IMR-90 (cell line): ENCODE results near the gene JMJD1C. TPM values are rescaled to one million over a fixed set of nuclear protein-coding genes. Genes with fewer than 3 reads are reported as not detected.

Source experiments
- ATAC-seq: fragments of 200-7000 bp; cut with Tn5 transposase; 2 replicates; pipeline ENCODE4 v1.9.1; 2020; ENCODE audit warnings: low read depth, mild to moderate bottlenecking, moderate library complexity
- BruUV-seq: library from RNA; stranded (reverse); fragments of 400-500 nt; replicated peaks from 2 replicates; lab custom pipeline; 2021; lab: Mats Ljungman, UMichigan
- CTCF ChIA-PET: fragments of 300-600 bp; formaldehyde crosslinking; extraction: SDS; loops from one replicate; lab custom pipeline; 2021; ENCODE audit warnings: antibody characterized with exemption; lab: Yijun Ruan, JAX
- POLR2A ChIA-PET: fragments of 300-600 bp; sonication (Branson Sonifier 250); formaldehyde crosslinking; loops from one replicate; lab custom pipeline; 2022; ENCODE audit warnings: antibody characterized with exemption; ENCODE audit not compliant: unreplicated experiment; lab: Charles Lee
- DNase-seq: peaks from one replicate; pipeline ENCODE4 v3.0.0; 2013
- H2AFZ ChIP-seq: replicated peaks from 2 replicates; pipeline ENCODE3; 2013; ENCODE audit warnings: low read length, mild to moderate bottlenecking; ENCODE audit not compliant: poor library complexity
- H2AK5ac ChIP-seq: 2 replicates; pipeline ENCODE4 v1.6.1; 2013; ENCODE audit warnings: low read depth, low read length, inconsistent platforms
- H2AK9ac ChIP-seq: replicated peaks from 2 replicates; pipeline ENCODE3; 2013; ENCODE audit warnings: mild to moderate bottlenecking, low read depth, low read length, moderate library complexity; ENCODE audit not compliant: poor library complexity
- H2BK120ac ChIP-seq: 2 replicates; pipeline ENCODE4 v1.6.1; 2013; ENCODE audit warnings: low read depth, low read length, inconsistent platforms
- H2BK15ac ChIP-seq: 3 replicates; pipeline ENCODE4 v1.6.1; 2013; ENCODE audit warnings: low read depth, low read length, inconsistent platforms
- H2BK20ac ChIP-seq: 2 replicates; pipeline ENCODE4 v1.6.1; 2013; ENCODE audit warnings: low read depth, mild to moderate bottlenecking, inconsistent platforms, low read length, moderate library complexity
- H2BK5ac ChIP-seq: 2 replicates; pipeline ENCODE4 v1.6.1; 2013; ENCODE audit warnings: mild to moderate bottlenecking, low read depth, low read length, inconsistent platforms; ENCODE audit not compliant: poor library complexity, severe bottlenecking
- H3K14ac ChIP-seq: replicated peaks from 2 replicates; pipeline ENCODE4 v1.6.1; 2013; ENCODE audit warnings: low read depth, low read length, inconsistent platforms
- H3K18ac ChIP-seq: 2 replicates; pipeline ENCODE4 v1.6.1; 2013; ENCODE audit warnings: low read depth, low read length, control low read depth
- H3K23ac ChIP-seq: 2 replicates; pipeline ENCODE4 v1.6.1; 2013; ENCODE audit warnings: low read depth, low read length, inconsistent platforms
- H3K27ac ChIP-seq: 2 replicates; pipeline ENCODE4 v1.5.1; 2013; ENCODE audit warnings: mild to moderate bottlenecking, control low read depth, low read length; ENCODE audit not compliant: insufficient read depth
- H3K27me3 ChIP-seq: 2 replicates; pipeline ENCODE4 v1.6.1; 2013; ENCODE audit warnings: low read length; ENCODE audit not compliant: control insufficient read depth, insufficient read depth
- H3K36me3 ChIP-seq: 2 replicates; pipeline ENCODE4 v1.6.1; 2013; ENCODE audit warnings: low read length, mixed read lengths; ENCODE audit not compliant: control insufficient read depth, insufficient read depth
- H3K4ac ChIP-seq: 2 replicates; pipeline ENCODE4 v1.6.1; 2013; ENCODE audit warnings: low read depth, low read length, inconsistent platforms
- H3K4me1 ChIP-seq: 2 replicates; pipeline ENCODE4 v1.6.1; 2013; ENCODE audit warnings: low read length, mixed read lengths; ENCODE audit not compliant: control insufficient read depth, insufficient read depth
- H3K4me2 ChIP-seq: 2 replicates; pipeline ENCODE4 v1.6.1; 2013; ENCODE audit warnings: low read depth, mild to moderate bottlenecking, control low read depth, low read length, moderate library complexity
- H3K4me3 ChIP-seq: 2 replicates; pipeline ENCODE4 v1.5.1; 2013; ENCODE audit warnings: low read depth, mild to moderate bottlenecking, control low read depth, low read length, moderate library complexity; ENCODE audit not compliant: insufficient read depth
- H3K56ac ChIP-seq: 2 replicates; pipeline ENCODE4 v1.6.1; 2013; ENCODE audit warnings: low read length, inconsistent platforms; ENCODE audit not compliant: insufficient read depth; ENCODE audit errors: extremely low read depth
- H3K79me1 ChIP-seq, 2 experiments: 2 replicates each; pipeline ENCODE4 v1.6.1; 2013; ENCODE audit warnings: low read length in 2 of 2, inconsistent platforms in 1 of 2, low read depth in 1 of 2
- H3K9ac ChIP-seq: 2 replicates; pipeline ENCODE4 v1.6.1; 2013; ENCODE audit warnings: low read depth, low read length, control low read depth
- H3K9me1 ChIP-seq: 2 replicates; pipeline ENCODE4 v1.6.1; 2013; ENCODE audit warnings: low read length, inconsistent platforms; ENCODE audit not compliant: insufficient read depth
- H3K9me3 ChIP-seq: 2 replicates; pipeline ENCODE4 v1.6.1; 2013; ENCODE audit warnings: low read length; ENCODE audit not compliant: control insufficient read depth, insufficient read depth
- H4K20me1 ChIP-seq: 2 replicates; pipeline ENCODE4 v1.6.1; 2013; ENCODE audit warnings: low read length, inconsistent platforms; ENCODE audit not compliant: insufficient read depth
- H4K5ac ChIP-seq: 2 replicates; pipeline ENCODE4 v1.6.1; 2013; ENCODE audit warnings: mild to moderate bottlenecking, low read depth, low read length, control low read depth
- H4K8ac ChIP-seq, 2 experiments: 2 replicates each; pipeline ENCODE4 v1.6.1; 2013; ENCODE audit warnings: low read depth in 2 of 2, low read length in 2 of 2, control low read depth in 1 of 2, inconsistent platforms in 1 of 2
- H4K91ac ChIP-seq: 2 replicates; pipeline ENCODE4 v1.6.1; 2013; ENCODE audit warnings: low read depth, low read length, inconsistent platforms; ENCODE audit not compliant: insufficient read depth
- BHLHE40 ChIP-seq: fragments of 150-350 bp; IDR thresholded peaks from 2 replicates; pipeline ENCODE4 v1.6.1; 2016; ENCODE audit warnings: mild to moderate bottlenecking, low read depth, low read length
- CEBPB ChIP-seq: IDR thresholded peaks from 2 replicates; pipeline ENCODE4 v1.6.1; 2012; ENCODE audit warnings: low read depth, low read length, improper control_type of control experiment
- CHD1 ChIP-seq: IDR thresholded peaks from 2 replicates; pipeline ENCODE4 v1.6.1; 2012; ENCODE audit warnings: low read depth, low read length, improper control_type of control experiment
- MAZ ChIP-seq: IDR thresholded peaks from 2 replicates; pipeline ENCODE4 v1.6.1; 2012; ENCODE audit warnings: low read depth, mild to moderate bottlenecking, low read length, improper control_type of control experiment, moderate library complexity, borderline replicate concordance
- MXI1 ChIP-seq: IDR thresholded peaks from 2 replicates; pipeline ENCODE4 v1.6.1; 2012; ENCODE audit warnings: low read depth, mild to moderate bottlenecking, low read length, moderate library complexity, borderline replicate concordance
- POLR2A ChIP-seq: IDR thresholded peaks from 2 replicates; pipeline ENCODE4 v1.6.1; 2012; ENCODE audit warnings: mild to moderate bottlenecking, low read depth, low read length
- RFX5 ChIP-seq: IDR thresholded peaks from 2 replicates; pipeline ENCODE4 v1.8.0; 2012; ENCODE audit warnings: low read depth, mild to moderate bottlenecking, low read length, moderate library complexity
- SMC3 ChIP-seq: fragments of 150-350 bp; IDR thresholded peaks from 2 replicates; pipeline ENCODE4 v1.6.1; 2016; ENCODE audit warnings: low read depth, mild to moderate bottlenecking, antibody characterized with exemption, low read length, moderate library complexity
- WGBS, 2 experiments: methylation state at CpG; one replicate each; pipeline versions ENCODE4 v1.1.5 to v1.1.7; 2013; ENCODE audit warnings: missing lambda C conversion rate in 2 of 2; ENCODE audit not compliant: insufficient read length in 1 of 2; ENCODE audit errors: extremely low coverage in 2 of 2; 5-methylcytosine and 5-hydroxymethylcytosine counted together
- dilution Hi-C: fragments of 300-500 bp; cut with HindIII; formaldehyde crosslinking; loops from one replicate; pipeline ENCODE4 v1.14.3; 2018; ENCODE audit warnings: low sequenced_read_pairs; ENCODE audit not compliant: unreplicated experiment
- in situ Hi-C: fragments of 300-500 bp; cut with MboI; formaldehyde crosslinking; loops from 3 replicates; pipeline ENCODE4 v1.14.3; 2019; ENCODE audit warnings: low sequenced_read_pairs, inconsistent platforms, mixed read lengths
- intact Hi-C: fragments of 100-400 bp; cut with micrococcal nuclease; formaldehyde crosslinking; loops from 2 replicates; pipeline ENCODE4 v1.10.0; 2022
- polyA plus RNA-seq, 3 experiments: library from polyadenylated mRNA; depleted of rRNA; stranded (reverse); fragments of >200 nt; gene quantifications; 2 replicates each; pipeline ENCODE4 v1.2.3, GENCODE V29; 2012; ENCODE audit warnings: low replicate concordance in 1 of 3
- total RNA-seq: library from RNA; depleted of rRNA; stranded (reverse); fragments of >200 nt; gene quantifications from 2 replicates; pipeline ENCODE4 v1.2.3, GENCODE V29; 2012
- TF ChIP-seq, protein P1 (sequence below): conservative IDR thresholded peaks from 2 replicates; pipeline ENCODE4 v1.5.1; 2012; ENCODE audit warnings: mild to moderate bottlenecking, low read depth, low read length, improper control_type of control experiment
- TF ChIP-seq, protein P2 (sequence below): fragments of 150-350 bp; IDR thresholded peaks from 2 replicates; pipeline ENCODE4 v1.6.1; 2016; ENCODE audit warnings: low read depth, mild to moderate bottlenecking, low read length, moderate library complexity, borderline replicate concordance

The JMJD1C gene
- total and polyA plus RNA-seq, 2 of the 4 experiments (the other 2 are of a cell fraction): 15.6 to 96.8 TPM

GRCh38 chr10:63414481-63415260, 51.1 kb downstream of the JMJD1C start (continued):
- TF ChIP-seq, protein P1, sequence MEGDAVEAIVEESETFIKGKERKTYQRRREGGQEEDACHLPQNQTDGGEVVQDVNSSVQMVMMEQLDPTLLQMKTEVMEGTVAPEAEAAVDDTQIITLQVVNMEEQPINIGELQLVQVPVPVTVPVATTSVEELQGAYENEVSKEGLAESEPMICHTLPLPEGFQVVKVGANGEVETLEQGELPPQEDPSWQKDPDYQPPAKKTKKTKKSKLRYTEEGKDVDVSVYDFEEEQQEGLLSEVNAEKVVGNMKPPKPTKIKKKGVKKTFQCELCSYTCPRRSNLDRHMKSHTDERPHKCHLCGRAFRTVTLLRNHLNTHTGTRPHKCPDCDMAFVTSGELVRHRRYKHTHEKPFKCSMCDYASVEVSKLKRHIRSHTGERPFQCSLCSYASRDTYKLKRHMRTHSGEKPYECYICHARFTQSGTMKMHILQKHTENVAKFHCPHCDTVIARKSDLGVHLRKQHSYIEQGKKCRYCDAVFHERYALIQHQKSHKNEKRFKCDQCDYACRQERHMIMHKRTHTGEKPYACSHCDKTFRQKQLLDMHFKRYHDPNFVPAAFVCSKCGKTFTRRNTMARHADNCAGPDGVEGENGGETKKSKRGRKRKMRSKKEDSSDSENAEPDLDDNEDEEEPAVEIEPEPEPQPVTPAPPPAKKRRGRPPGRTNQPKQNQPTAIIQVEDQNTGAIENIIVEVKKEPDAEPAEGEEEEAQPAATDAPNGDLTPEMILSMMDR: no peak

DNA sequence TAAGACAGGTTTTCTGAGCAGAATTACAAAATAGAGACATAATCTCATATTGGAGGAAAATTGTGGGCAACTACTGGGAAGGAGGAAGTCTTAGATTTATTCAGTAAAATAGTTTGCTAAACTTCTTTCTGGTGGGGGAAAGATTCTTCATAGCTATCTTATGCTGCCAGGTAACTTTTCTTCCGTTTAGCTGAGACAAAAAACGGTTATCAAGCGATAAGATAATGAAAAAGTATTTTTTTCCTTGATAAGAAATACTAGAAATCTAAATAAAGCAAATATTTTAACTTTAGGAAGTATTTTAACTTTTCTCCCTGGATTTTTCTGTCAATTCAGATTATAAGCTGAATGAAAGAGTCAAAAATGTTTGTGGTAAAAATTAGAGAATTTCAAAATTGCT, 52.3 kb downstream of the JMJD1C start:
- Histone ChIP-seq H2BK5ac (no peak overlapping the region), H3K36me3 (no peaks in the 10 kb centered on the region), H3K4me1 (peaks cover 5% of the 10 kb centered on the region), H4K20me1 (peaks cover 16% of the 10 kb centered on the region), H3K9me3 (no peaks in the 10 kb centered on the region), H3K27ac (no peak overlapping the region), H3K9me1 (no peaks in the 10 kb centered on the region), H3K56ac (no peak overlapping the region), H2BK120ac (no peak overlapping the region), H3K9ac (no peak overlapping the region), H2AFZ (no peak overlapping the region), H2AK5ac (no peak overlapping the region), H4K91ac (no peak overlapping the region), H2BK20ac (no peak overlapping the region), H3K4me3 (no peak overlapping the region), H4K5ac (no peak overlapping the region), H3K79me1 (peaks cover 7 to 55% of the 10 kb centered on the region in 2 experiments; a peak in 3 of 4 replicates), H4K8ac (no peak overlapping the region), H2BK15ac (no peak overlapping the region), H3K18ac (no peak overlapping the region), H3K4me2 (no peak overlapping the region), H3K4ac (no peak overlapping the region), H3K27me3 (no peaks in the 10 kb centered on the region), H3K14ac (no peak overlapping the region), H2AK9ac (no peak overlapping the region), H3K23ac (no peak overlapping the region)
- in situ Hi-C loops (no loop called here), dilution Hi-C loops (no loop called here), intact Hi-C loops (no loop called here)
- no TSS peak for BruUV-seq
- DNase-seq: no peak
- WGBS, 2 experiments: no CpG with 5 or more reads among the region's 3 CpGs
- TF ChIP-seq, protein P1: no peak
- TF ChIP-seq CEBPB (no peak), CHD1 (no peak), SMC3 (no peak), MXI1 (no peak), POLR2A (no peak), BHLHE40 (no peak), RFX5 (no peak), MAZ (no peak)
- TF ChIP-seq, protein P2, sequence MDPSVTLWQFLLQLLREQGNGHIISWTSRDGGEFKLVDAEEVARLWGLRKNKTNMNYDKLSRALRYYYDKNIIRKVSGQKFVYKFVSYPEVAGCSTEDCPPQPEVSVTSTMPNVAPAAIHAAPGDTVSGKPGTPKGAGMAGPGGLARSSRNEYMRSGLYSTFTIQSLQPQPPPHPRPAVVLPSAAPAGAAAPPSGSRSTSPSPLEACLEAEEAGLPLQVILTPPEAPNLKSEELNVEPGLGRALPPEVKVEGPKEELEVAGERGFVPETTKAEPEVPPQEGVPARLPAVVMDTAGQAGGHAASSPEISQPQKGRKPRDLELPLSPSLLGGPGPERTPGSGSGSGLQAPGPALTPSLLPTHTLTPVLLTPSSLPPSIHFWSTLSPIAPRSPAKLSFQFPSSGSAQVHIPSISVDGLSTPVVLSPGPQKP: no peak
- ChIA-PET POLR2A (no interaction called here), CTCF (no interaction called here)
- ATAC-seq: no peak
